Body of pancreas (tissue), 4 donors: ENCODE data around the gene RASGRF2. TPM values are rescaled to one million over a fixed set of nuclear protein-coding genes. Genes with fewer than 3 reads are reported as not detected.

ENCODE experiments used
- ATAC-seq: fragments of 150-250 bp; one replicate; pipeline ENCODE4 v1.9.1; 2016
- DNase-seq, 4 donors: peaks; one replicate each; pipeline ENCODE4 v3.0.0-alpha.2; 2019
- H3K27ac ChIP-seq, 4 donors: fragments of 200-600 bp; sonication (generic); 1 replicate in 3 of 4; 2 replicates in 1 of 4; pipeline versions ENCODE4 v1.5.1 to v1.6.1; 2016 to 2019; ENCODE audit warnings: mild to moderate bottlenecking in 1 of 4, mixed read lengths in 1 of 4, moderate library complexity in 1 of 4
- H3K27me3 ChIP-seq, 2 donors: fragments of 200-600 bp; sonication (generic); one replicate each; pipeline ENCODE4 v1.6.0; 2016; ENCODE audit warnings: mild to moderate bottlenecking in 1 of 2
- H3K36me3 ChIP-seq, 2 donors: fragments of 200-600 bp; sonication (generic); replicated peaks in 1 of 2; 2 replicates each; pipeline ENCODE4 v1.5.1; 2016; ENCODE audit warnings: low read depth in 2 of 2; ENCODE audit not compliant: insufficient read depth in 1 of 2
- H3K4me1 ChIP-seq: fragments of 200-600 bp; sonication (generic); one replicate; pipeline ENCODE4 v1.6.0; 2016
- H3K4me3 ChIP-seq, 2 donors: fragments of 200-600 bp; sonication (generic); 1 replicate in 1 of 2; 2 replicates in 1 of 2; pipeline ENCODE4 v1.5.1; 2016 to 2019
- H3K9me3 ChIP-seq, 3 donors: fragments of 200-600 bp; sonication (generic); 1 replicate in 2 of 3; 2 replicates in 1 of 3; pipeline ENCODE4 v1.5.1; 2016
- CTCF ChIP-seq, 7 experiments: fragments of 450-650 bp in 4 of 7; fragments of 200-600 bp in 3 of 7; sonication (generic) in 3 of 7; IDR thresholded peaks; one replicate each; pipeline ENCODE4 v1.5.1; 2016 to 2019; ENCODE audit warnings: antibody characterized with exemption in 7 of 7
- POLR2A ChIP-seq, 3 donors: fragments of 450-650 bp; IDR thresholded peaks; one replicate each; pipeline ENCODE4 v1.6.1; 2016; ENCODE audit warnings: antibody characterized with exemption in 3 of 3, mild to moderate bottlenecking in 2 of 3
- WGBS, 2 donors: methylation state at CpG; one replicate each; pipeline ENCODE4 v1.1.5; 2017; 5-methylcytosine and 5-hydroxymethylcytosine counted together
- intact Hi-C: fragments of 100-400 bp; cut with DNase I; formaldehyde crosslinking; loops from one replicate; pipeline ENCODE4 v1.15.1; 2023
- total RNA-seq, 2 donors: library from RNA; depleted of rRNA; stranded (reverse); fragments of >200 nt; gene quantifications; one replicate each; pipeline ENCODE4 v1.1.0, GENCODE V29; 2016

The RASGRF2 gene
- 1 to 10 TPM; 1.6 to 3.6 TPM for total RNA-seq

DNA sequence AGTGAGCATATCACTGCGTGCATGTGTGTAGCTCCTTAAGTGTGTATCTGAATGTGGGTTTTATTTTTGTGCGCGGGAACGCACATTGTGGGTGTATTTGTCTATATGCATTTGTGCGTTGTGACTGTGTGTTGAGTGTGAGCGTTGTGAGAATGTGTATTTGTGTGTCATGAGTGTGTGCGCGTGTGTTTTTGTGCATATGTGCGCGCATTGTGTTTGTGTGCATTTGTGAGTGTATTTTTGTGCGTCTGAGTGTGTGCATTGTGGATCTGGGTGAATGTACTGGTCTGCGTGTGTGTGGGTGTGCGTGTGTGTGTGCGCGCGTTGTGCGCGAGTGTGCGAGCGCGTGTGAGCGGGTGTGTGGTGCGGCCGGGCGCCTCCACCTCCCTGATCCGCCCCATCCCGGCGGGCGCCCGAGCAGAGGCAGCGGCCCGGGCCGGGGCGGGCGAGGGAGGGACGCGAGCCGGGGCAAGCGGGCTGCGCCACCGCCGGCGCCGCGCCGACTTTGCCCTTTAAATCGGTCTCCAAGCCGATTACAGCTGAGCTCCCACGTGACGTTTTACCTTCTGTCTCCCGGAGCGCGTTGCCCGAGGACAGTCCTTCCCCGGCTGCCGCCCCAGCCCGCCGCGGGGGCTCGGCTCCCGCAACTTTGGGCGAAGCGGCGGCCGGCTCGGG, at the start of gene RASGRF2:
TSS of gene RASGRF2 (plus strand) at position 596 of the 675 bp plus-strand sequence. CDS start 376 bp downstream, outside the sequence.
- H3K27me3 ChIP-seq = no peaks in the 10 kb centered on the region
- no peak for TF ChIP-seq CTCF (IDR thresholded peaks at IDR 0.05)
- TF ChIP-seq POLR2A (IDR thresholded peaks at IDR 0.05) = no peak
- peak; percentile 21 for ATAC-seq
- 11 to 42% methylated on average over 15 to 60 of the region's 66 CpGs for WGBS, 2 donors
- no peaks in the 10 kb centered on the region for H3K36me3 ChIP-seq
- intact Hi-C loops = no loop called here
- no peaks in the 10 kb centered on the region for H3K9me3 ChIP-seq
- peaks cover 13% of the 10 kb centered on the region for H3K4me1 ChIP-seq
- peak in 2 of 4 donors; percentile 7 to 23 for DNase-seq
- H3K4me3 ChIP-seq = no peak within 1 kb of the TSS
- H3K27ac ChIP-seq = no peak within 1 kb of the TSS

- ATAC-seq (no peak), DNase-seq (no peak)
- Histone ChIP-seq H3K27me3 (no peaks in the 10 kb centered on the region), H3K4me1 (no peaks in the 10 kb centered on the region), H3K4me3 (no peak overlapping the region), H3K27ac (no peak overlapping the region), H3K36me3 (no peaks in the 10 kb centered on the region), H3K9me3 (no peaks in the 10 kb centered on the region)
- 67 to 81% methylated on average over 3 of the region's 3 CpGs for WGBS, 2 donors
- TF ChIP-seq CTCF (IDR thresholded peaks at IDR 0.05) (no peak), POLR2A (IDR thresholded peaks at IDR 0.05) (no peak)
- intact Hi-C loops = no loop called here
Measured at GRCh38 chr5:80912479-80912878, 47.7 kb upstream of the RASGRF2 start.

- Histone ChIP-seq H3K36me3 (no peaks in the 10 kb centered on the region), H3K27me3 (no peaks in the 10 kb centered on the region), H3K4me3 (no peak overlapping the region), H3K27ac (no peak overlapping the region), H3K9me3 (no peaks in the 10 kb centered on the region), H3K4me1 (no peaks in the 10 kb centered on the region)
- ATAC-seq (no peak), DNase-seq (no peak)
- TF ChIP-seq POLR2A (IDR thresholded peaks at IDR 0.05) (no peak), CTCF (IDR thresholded peaks at IDR 0.05) (no peak)
- whole genome bisulfite sequencing, 2 donors = 75 to 94% methylated on average over 1 of the region's 1 CpG
- intact Hi-C loops = no loop called here
Measured at GRCh38 chr5:80915716-80916115, 44.4 kb upstream of the RASGRF2 start.

DNA sequence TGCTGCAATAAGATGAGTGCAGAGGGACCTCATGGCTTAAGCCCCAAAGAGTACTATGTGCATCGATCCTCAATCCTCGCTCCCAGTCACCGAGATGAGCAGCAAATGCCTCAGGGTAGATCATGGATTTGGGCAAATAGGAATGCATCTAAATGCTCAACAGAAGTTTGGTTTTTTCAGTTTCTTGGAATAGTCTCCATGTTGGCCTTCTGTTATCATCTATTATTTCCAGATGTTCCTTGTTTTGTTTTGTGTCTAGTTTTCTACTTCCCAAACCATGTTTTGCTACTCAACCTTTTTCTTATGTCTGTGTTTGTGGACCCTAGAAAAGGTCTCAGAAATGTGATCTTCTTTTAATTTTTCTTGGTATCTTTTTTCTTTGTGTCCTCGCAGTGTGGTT, 43.5 kb upstream of the RASGRF2 start:
- no peaks in the 10 kb centered on the region for H3K36me3 ChIP-seq
- intact Hi-C loops = no loop called here
- H3K9me3 ChIP-seq = no peaks in the 10 kb centered on the region
- H3K27me3 ChIP-seq = no peaks in the 10 kb centered on the region
- no peaks in the 10 kb centered on the region for H3K4me1 ChIP-seq
- DNase-seq (no peak), ATAC-seq (no peak)
- TF ChIP-seq CTCF (IDR thresholded peaks at IDR 0.05) = no peak
- 89 to 93% methylated on average over 4 of the region's 4 CpGs for WGBS, 2 donors
- H3K27ac ChIP-seq = no peak overlapping the region
- no peak overlapping the region for H3K4me3 ChIP-seq

DNA sequence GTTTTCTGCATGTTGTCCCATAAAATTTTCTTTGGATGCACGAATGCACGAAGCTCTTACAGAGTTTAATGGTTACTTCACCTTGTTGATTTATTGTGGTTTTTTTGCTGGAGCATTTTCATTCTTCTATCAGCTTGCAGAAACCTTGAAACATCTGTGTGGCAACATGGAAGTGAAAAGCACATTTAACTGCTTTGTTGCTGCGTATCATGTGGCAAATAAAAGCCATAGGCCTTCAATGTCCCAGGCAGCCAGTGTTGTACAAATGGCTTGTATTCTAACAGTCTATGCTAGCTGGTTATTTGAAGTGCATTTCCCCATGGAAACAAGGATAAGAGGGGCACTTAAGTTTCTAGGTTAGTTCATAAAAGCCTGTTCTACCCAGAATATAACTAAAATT, 42.5 kb upstream of the RASGRF2 start:
- 76 to 88% methylated on average over 3 of the region's 3 CpGs for WGBS, 2 donors
- no peak overlapping the region for H3K4me3 ChIP-seq
- H3K27ac ChIP-seq = no peak overlapping the region
- intact Hi-C loops = no loop called here
- H3K4me1 ChIP-seq = no peaks in the 10 kb centered on the region
- TF ChIP-seq POLR2A (IDR thresholded peaks at IDR 0.05) = no peak
- TF ChIP-seq CTCF (IDR thresholded peaks at IDR 0.05) = no peak
- H3K9me3 ChIP-seq = no peaks in the 10 kb centered on the region
- H3K36me3 ChIP-seq = no peaks in the 10 kb centered on the region
- no peaks in the 10 kb centered on the region for H3K27me3 ChIP-seq
- DNase-seq (no peak), ATAC-seq (no peak)
